Endothelial cell of hepatic sinusoid (primary cell): Measurements from ENCODE around the gene ATP7A.
"Not testable (repeated sequence)": the region's sequence is repeated elsewhere in the genome, so short reads cannot be mapped to it uniquely, and the experiment has no call there.

Experiments
- in situ Hi-C: cut with HindIII; loops from 2 replicates; pipeline ENCODE4 v1.10.0; 2017; ENCODE audit warnings: low sequenced_read_pairs

ATP7A gene

GRCh38 chrX:77945031-77945430 is 34.5 kb downstream of the ATP7A start:
- in situ Hi-C loops = not testable (repeated sequence)

- in situ Hi-C loops = no loop called here
Observed at GRCh38 chrX:77945910-77946545, 35.5 kb downstream of the ATP7A start.

- in situ Hi-C loops = no loop called here
Observed at GRCh38 chrX:77946571-77946970, 36.1 kb downstream of the ATP7A start.

GRCh38 chrX:77949840-77950239 is 39.3 kb downstream of the ATP7A start:
- in situ Hi-C loops = no loop called here

GRCh38 chrX:77952173-77952572 is 41.7 kb downstream of the ATP7A start:
- in situ Hi-C loops = no loop called here

- in situ Hi-C loops = no loop called here
Observed at GRCh38 chrX:77953302-77953701, 42.8 kb downstream of the ATP7A start.

- in situ Hi-C loops = no loop called here
Observed at GRCh38 chrX:77953708-77954107, 43.2 kb downstream of the ATP7A start.

GRCh38 chrX:77960567-77960966 is 50.1 kb downstream of the ATP7A start:
- in situ Hi-C loops = no loop called here

- in situ Hi-C loops = no loop called here
Observed at GRCh38 chrX:77961063-77961462, 50.6 kb downstream of the ATP7A start.

GRCh38 chrX:77962068-77962902 is 51.8 kb downstream of the ATP7A start:
- in situ Hi-C loops = no loop called here

GRCh38 chrX:77966361-77966760 is 55.9 kb downstream of the ATP7A start:
- in situ Hi-C loops = no loop called here

GRCh38 chrX:77967631-77968030 is 57.1 kb downstream of the ATP7A start:
- in situ Hi-C loops = no loop called here

GRCh38 chrX:77969538-77969937 is 59.0 kb downstream of the ATP7A start, which contains the start of gene PGAM4:
PGAM4 (minus strand) TSS chrX:77969638; CDS start chrX:77969638, 0 bp downstream.
- in situ Hi-C loops = no loop called here

GRCh38 chrX:77975755-77976154 is 65.3 kb downstream of the ATP7A start:
- in situ Hi-C loops = no loop called here

GRCh38 chrX:77977095-77977494 is 66.6 kb downstream of the ATP7A start:
- in situ Hi-C loops = no loop called here

GRCh38 chrX:77977518-77977917 is 67.0 kb downstream of the ATP7A start:
- in situ Hi-C loops = no loop called here

- in situ Hi-C loops = no loop called here
Observed at GRCh38 chrX:77979870-77980269, 69.4 kb downstream of the ATP7A start.

GRCh38 chrX:78011846-78012245 is 101.4 kb downstream of the ATP7A start:
- in situ Hi-C loops = no loop called here

- in situ Hi-C loops = no loop called here
Observed at GRCh38 chrX:78019586-78020483, 109.3 kb downstream of the ATP7A start.

GRCh38 chrX:78024349-78025059 is 114.0 kb downstream of the ATP7A start:
- in situ Hi-C loops = no loop called here

- in situ Hi-C loops = no loop called here
Observed at GRCh38 chrX:78027798-78028197, 117.3 kb downstream of the ATP7A start.
